HG03045 (cell line): ENCODE data around the gene OAS2.

Experiments used
- ATAC-seq: cut with Tn5 transposase; IDR thresholded peaks from one replicate; pipeline ENCODE4 v1.9.1; 2021; ENCODE audit warnings: mild to moderate bottlenecking, moderate library complexity; ENCODE audit not compliant: unreplicated experiment

Gene OAS2

DNA sequence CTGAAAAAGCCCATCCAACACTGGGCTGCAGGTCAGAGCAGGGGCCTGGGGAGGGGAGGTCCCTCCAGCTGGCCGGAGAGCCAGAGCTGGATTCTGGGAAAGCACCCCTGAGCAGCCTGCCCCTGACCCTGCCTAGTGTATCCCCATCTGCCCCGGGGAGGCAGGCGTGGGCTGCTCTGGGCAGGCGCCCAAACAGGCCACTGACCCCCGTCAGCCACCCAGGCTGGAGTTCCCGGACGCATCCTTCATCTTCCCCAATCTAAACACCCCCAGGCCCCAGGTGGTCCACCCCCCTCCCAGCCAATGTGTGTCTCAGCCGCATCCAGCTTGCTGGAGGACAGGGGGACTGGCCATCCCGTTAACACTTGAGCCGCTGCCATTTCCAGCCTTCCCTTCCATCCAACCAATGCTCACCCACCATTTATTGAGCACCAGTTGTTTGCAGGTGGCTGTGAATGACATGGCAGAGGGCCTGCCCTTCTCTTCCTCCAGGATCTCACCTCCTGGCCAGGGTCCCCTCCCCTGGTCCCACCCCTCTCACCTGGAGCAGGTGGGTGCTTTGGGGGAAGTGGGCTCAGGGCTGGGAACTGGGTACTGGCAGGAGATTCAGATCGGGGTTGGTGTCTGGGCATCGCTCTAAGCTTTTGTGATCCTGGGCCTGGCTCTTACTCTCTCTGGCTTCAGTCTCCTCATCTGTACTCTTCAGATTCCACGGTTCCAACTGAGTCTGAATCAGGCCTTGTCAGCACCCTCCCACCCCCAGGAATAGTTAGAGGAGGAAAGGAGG, 77.5 kb downstream of the OAS2 start:
- ATAC-seq, result no peak

DNA sequence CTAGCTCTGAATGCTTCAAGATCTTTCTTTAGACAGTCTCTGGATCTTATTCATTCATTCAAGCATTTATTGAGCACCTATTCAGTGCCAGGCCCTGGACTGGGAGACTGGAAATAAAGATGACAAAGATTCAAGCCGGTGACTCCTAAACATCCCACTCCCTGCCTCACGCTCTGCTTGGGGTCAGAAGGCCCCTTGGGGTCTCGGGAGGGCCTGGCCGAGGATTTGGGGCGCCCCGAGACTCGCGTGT, 78.0 kb downstream of the OAS2 start:
- no peak for ATAC-seq

DNA sequence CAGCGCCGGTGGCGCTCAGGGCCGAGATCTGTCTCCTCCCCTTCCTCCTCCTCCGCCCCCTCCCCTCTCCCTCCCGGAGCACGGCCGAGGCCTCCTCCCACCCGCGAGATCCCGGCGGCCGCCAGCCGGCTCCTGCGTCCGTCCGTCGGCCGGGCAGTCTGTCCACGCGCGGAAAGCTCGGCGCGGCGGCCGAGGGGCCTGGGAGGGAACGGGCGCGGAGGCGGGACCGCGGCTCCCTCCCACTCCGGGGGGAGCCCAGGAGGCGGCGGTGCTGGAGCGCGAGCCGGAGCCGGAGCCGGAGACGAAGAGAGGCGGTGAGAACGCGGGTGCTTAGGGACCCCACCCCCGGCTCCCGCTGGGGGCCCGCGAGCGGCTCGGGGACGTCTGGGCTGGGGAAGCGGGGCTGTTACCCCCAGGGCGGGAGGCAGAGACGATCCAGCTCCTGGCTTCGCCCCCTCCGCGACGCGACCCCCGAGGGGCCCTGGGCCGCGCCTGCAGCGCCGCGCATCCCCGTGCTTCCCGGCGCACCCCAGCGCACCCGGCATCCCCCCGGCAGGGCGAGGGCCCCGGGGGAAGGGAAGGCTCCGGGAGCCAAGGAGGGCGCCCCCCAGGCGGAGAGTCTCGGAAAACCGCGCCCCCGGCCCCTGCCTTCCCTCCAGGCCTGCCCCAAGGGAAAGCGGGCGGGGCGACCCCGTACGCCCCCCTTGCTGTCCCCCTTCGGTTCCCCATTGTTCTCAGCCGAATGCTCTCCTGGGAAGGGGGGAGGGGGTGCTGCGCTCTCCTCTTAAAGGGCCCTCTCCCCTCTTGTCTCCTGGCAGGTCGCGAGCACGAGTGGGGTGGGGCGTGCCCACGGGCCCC, 78.5 kb downstream of the OAS2 start, which contains the start of gene DTX1:
DTX1 (plus strand) TSS at position 100 of the 858 bp plus-strand sequence. CDS start 1,463 bp downstream, outside the sequence.
- ATAC-seq, result no peak

DNA sequence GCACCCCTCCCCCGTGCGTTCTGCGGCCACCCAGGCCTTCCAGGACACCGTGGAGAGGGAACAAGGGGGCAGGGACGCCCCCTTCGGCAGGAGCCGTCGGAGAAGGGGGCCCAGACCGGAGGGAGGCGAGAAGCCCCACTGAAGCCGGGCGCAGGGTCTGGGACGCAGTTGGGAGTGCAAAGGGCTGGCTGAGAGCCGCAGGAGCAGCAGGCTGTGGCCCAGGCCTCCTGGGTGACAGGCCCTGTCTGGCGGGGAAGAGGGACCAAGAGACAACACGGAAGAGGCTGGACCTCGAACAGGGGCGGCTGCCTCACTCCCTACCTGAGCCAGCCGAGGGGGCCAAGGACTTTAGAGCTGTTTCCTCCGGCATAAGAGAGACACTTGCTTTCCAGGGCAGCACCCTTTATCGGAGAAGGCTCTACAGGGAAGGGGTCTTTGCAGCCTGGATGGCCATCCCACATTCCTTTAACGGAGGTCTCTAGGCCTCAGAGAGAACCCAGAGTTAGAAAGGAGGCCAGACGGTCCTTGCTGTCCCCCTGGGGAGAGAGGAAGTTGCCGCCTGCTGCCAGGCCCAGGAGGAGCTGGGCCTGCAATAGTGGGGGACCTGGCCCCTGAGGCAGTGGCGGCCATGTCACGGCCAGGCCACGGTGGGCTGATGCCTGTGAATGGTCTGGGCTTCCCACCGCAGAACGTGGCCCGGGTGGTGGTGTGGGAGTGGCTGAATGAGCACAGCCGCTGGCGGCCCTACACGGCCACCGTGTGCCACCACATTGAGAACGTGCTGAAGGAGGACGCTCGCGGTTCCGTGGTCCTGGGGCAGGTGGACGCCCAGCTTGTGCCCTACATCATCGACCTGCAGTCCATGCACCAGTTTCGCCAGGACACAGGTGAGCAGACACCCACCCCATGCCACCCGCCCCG, 79.5 kb downstream of the OAS2 start:
- ATAC-seq, result no peak

DNA sequence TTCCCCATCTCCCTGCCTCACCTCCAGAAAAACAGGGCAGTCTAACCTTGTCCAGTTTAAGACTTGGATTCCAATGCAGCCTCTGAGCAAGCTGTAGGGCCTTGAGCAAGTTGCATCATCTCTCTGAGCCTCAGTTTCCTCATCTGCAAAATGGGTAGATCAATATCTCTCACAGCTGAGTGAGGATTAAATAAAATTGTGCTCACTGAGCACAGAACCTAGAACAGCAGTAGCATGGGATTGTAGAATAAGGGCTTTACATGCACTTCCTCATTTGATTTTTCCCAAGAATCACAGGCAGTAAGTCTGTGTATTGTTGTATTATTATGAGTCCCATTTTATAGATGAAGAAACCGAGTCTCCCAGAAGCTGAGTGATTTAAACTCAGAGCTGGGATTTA, 80.2 kb downstream of the OAS2 start:
- no peak for ATAC-seq

DNA sequence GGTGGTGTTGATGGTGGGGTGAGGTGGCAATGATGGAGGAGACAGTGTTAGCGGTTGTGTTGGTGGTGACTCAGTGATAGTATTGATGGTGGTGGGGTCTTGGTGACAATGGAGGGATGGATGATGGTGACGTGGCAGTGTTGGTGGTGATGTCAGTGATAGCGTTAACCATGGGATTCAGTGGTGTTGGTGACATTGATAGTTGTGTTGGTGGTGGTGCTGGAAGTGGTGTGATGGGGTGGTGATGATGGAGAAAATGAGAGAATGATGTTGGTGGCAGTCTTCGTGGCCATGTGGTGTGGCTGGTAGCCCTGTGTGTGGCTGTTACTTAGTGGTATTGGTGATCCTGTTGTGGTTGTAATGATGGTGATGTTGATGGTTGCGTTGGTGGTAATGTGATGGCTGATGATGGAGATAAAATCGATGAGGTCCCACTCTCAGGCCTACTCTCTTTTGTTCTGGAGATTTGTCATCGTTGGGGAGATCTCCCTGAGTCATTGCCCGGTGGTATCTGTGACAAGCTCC, 80.8 kb downstream of the OAS2 start:
- ATAC-seq, result no peak

DNA sequence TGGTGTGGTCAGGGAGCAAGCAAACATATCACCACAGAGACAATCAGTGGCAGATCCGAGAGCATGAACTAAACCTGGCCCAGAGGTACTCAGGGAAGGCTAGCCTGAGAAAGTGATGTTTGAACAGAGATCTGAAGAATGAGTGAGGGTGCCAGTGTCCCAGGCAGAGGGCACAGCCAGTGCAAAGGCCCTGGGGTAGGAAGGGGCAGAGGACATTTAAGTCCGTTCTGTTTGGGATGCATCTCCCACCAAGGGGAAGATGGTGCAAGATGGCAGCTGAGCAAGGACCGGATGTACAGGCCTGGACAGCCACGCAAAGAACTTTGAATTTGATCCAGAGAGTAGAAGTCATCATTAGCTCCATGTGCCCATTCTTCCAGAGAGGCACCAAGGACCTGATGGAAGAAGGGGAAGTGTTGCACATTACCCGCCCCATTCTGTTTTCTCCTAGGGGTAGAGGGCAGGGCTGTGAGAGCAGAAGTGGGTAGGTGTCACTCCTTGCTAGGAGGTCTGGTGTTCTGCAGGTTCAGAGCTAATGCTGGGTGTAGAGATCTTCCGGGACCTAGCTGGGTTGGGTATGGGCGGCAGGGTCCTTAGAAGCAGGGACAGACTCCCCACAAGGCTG, 82.1 kb downstream of the OAS2 start:
- no peak for ATAC-seq

DNA sequence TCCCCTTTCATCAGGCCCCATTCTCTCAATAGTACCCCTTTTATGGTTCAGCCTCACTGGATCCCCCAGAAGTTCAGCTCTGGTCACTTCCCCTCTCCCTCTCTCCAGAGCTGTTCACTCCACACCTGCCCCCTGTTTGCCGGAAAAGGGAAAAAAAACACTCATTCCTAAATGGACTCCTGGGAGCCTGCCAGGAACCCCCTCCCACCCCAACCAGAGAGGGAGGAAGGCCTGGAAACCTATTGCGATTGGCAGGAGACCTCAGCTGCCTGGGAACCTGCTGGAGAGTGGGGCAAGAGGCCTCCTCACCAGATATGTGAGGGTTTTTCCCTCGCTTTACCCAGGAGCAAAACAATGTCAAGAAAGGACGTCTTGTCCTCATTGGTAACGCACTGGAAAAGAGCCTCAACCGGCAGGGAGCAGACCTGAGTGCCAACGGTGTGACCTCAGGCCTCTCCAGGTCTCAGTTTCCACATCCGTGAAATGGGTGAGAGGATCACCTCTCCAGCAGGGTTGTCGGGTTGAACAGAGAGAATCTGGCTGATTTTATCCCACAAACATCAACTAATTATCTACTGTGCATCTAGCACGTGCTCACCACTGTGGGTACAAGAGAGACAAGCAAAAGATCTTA, 82.9 kb downstream of the OAS2 start:
- no peak for ATAC-seq
